SU-DHL-6 (cell line): ENCODE results near the gene RNF223.

Experiments
- CTCF ChIP-seq: fragments of 200-600 bp; sonication (generic); IDR thresholded peaks from one replicate; pipeline ENCODE4 v1.5.1; 2017; ENCODE audit warnings: antibody characterized with exemption, mild to moderate bottlenecking, low read length, moderate library complexity; ENCODE audit not compliant: insufficient read depth, poor library complexity, severe bottlenecking
- EZH2phosphoT487 ChIP-seq: fragments of 200-600 bp; sonication (generic), shearing (Covaris generic); conservative IDR thresholded peaks from 2 replicates; pipeline ENCODE4 v1.6.1; 2018; ENCODE audit warnings: mild to moderate bottlenecking, antibody characterized with exemption, low read length, moderate library complexity, mixed read lengths

- TF ChIP-seq EZH2phosphoT487 (no peak), CTCF (no peak)
Observed at GRCh38 chr1:1066403-1067283, 7.5 kb downstream of the RNF223 start.
